Fibroblast of skin of right quadriceps (primary cell): ENCODE results near the gene CNN1.

ENCODE experiments used
- DNase-seq: peaks from one replicate; pipeline ENCODE4 v3.0.0-alpha.2; 2013

The CNN1 gene

DNA sequence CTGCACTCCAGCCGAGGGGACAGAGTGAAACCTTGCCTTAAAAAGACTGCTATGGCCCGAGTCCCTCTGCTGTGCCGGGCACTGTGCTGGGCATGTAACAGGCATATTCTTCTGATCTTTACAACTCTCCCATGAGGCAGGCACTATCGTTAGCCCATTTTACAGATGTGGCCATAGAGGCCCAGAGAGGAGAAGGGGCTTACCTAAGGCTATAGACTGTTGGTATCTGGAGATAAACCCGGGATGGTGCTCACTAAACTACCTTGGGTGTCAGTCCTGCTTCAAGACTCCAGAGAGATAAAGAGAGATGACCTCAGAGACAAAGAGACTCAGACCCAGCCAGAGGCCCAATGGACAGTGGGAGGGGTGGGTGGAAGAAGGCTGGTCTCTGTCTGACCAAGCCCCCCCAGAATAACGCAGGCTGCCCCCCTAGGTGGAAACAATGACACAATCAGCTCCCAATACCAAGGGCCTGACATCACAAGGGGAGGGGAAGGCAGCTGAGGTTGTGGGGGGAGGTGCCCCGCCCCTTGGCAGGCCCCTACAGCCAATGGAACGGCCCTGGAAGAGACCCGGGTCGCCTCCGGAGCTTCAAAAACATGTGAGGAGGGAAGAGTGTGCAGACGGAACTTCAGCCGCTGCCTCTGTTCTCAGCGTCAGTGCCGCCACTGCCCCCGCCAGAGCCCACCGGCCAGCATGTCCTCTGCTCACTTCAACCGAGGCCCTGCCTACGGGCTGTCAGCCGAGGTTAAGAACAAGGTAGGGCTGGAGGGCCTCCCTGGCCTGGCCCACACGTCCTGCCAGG, at the start of gene CNN1:
Gene CNN1, plus strand, starts transcription at position 620 of the 805 bp plus-strand sequence. Its CDS starts 77 bp downstream, at position 697.
- peak; percentile 94 for DNase-seq

DNA sequence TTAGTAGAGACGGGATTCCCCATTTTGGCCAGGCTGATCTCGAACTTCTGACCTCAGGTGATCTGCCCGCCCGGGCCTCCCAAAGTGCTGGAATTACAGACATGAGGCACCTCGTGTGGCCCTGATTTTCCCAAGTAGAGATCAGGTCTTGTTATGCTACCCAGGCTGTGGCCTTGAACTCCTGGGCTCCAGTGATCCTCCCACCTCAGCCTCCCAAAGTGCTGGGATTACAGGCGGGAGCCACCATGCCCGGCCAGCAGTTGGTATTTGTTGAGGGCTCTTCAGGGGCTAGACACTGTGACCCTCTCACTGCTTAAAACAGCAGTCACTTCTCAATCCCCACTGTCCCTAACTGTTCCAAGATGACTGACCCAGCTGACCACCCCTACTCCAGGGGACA, 49.3 kb upstream of the CNN1 start:
- no peak for DNase-seq

- DNase-seq: no peak
Measured at GRCh38 chr19:11494634-11495285, 43.9 kb upstream of the CNN1 start.

DNA sequence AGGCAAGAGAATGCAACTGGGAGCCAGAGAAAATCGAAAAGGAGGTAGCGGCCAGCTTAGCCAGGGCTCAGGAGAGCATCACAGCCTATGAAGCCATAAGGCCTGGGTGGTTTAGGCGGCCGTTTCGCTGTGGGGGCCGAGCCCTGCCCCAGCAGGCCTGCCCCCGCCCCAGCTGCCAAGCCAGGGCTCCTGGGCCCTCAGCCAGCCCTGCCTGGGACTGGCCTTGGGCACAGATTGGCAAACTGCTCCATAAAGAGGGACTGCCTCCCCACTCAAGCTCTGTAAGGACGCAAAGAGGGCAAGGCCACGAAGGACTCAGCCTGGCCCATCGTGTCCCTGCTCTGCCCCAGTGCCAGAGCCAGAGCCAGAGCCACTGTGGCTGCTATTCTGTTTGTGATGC, 43.2 kb upstream of the CNN1 start:
- DNase-seq: no peak

GRCh38 chr19:11495885-11496284, 42.8 kb upstream of the CNN1 start:
- DNase-seq: no peak

DNA sequence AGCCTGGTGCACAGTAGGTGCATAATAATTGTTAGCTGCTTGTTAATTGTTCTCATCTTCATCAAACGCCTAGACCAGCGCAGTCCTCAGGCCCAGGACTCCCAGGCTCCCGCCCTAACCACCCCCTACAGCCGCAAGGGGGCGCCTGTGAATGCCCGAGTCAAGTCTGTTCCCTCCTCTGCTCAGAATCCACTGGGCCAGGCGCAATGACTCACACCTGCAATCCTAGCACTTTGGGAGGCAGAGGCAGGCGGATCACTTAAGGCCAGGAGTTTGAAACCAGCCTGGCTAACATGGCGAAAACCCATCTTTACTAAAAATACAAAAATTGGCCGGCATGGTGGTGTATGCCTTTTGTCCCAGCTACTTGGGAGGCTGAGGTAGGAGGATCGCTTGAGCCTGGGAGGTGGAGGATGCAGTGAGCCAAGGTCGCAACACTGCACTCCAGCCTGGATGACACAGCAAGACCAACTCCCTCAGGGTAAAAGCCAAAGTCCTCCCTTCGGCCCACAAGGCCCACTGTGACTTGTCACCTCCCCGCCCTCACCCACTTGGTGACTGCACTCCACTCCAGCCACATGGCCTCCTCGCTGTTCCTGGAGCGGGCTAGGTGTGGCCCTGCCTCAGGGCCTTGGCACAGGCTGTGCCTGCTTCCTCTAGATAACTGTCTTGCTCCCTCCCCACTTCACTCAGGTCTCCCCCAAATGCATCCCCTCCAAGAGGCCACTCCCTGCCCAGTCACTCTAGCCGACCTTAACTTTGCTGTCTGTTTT, 42.1 kb upstream of the CNN1 start:
- DNase-seq: peak; percentile 84

- DNase-seq: no peak
Measured at GRCh38 chr19:11499220-11499726, 39.4 kb upstream of the CNN1 start.

- DNase-seq: no peak
Measured at GRCh38 chr19:11499890-11500420, 38.7 kb upstream of the CNN1 start.

- no peak for DNase-seq
Measured at GRCh38 chr19:11504502-11505031, 34.1 kb upstream of the CNN1 start.

DNA sequence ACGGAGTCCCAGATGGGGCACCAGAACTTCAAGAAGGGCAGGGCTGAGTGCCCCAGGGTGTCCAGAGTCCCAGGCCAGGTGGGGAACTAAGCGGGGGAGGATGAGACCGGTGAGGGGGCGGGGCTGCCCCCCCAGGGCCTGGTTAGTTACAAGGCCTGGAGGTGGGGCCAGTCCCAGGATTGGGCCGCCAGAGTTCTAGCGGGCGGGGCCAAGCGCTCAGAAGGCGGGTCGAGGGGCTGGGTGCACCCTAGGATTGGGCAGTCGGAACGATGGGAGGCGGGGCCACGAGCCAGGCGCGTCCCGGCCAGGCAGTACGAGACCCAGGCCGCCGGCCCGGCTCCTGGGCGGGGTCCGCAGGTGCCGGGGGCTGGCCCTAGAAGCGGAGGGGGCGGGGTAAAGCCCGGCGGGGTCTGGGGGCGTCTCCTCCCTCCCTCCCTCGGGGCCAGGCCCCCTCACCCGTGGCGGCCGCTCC, 33.6 kb upstream of the CNN1 start:
- peak; percentile 93 for DNase-seq

GRCh38 chr19:11505504-11506100, 33.0 kb upstream of the CNN1 start, which contains the start of gene ZNF653:
Gene ZNF653 (minus strand): TSS chr19:11505839. CDS start chr19:11505786, 53 bp downstream.
- peak; percentile 95 for DNase-seq

GRCh38 chr19:11506101-11506555, 32.5 kb upstream of the CNN1 start:
- no peak for DNase-seq

DNA sequence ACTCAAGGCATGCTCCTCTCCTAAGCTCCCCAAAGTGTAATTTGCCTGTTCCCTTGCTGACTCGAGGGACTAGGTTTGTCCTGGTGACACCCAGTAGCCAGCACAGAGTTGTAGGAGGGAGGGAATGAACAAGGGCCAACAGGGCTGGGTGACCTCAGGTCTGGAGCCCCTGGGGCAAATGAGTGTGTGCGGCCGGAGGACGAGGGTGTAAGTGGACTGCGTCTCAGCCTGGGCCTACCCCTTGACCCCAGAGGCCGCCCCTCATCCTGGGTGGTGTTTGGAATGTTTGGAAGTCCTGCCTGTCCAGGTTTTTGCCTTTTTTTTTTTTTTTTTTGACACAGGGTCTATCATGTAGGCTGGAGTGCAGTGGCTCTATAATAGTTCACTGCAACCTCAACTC, 31.7 kb upstream of the CNN1 start:
- DNase-seq: no peak

GRCh38 chr19:11507370-11508078, 31.1 kb upstream of the CNN1 start:
- no peak for DNase-seq

DNA sequence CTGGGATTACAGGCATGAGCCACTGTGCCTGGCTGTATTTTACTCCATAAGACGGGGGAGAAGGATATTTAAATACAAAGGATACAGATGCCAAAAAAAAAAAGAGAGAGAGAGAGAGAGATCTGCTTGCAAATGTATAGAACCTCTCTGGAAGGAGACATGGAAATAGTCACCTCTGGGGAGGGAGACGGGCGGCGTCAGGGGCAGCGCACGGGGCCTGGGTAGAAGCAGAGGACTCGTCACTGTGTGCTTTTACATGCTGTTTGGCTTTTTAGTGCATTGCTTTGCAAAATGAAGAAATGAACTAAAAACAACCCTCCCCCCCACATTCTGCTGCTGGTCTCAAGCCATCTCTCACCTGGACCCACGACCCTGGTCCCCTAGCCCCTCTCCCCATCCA, 28.2 kb upstream of the CNN1 start:
- no peak for DNase-seq

DNA sequence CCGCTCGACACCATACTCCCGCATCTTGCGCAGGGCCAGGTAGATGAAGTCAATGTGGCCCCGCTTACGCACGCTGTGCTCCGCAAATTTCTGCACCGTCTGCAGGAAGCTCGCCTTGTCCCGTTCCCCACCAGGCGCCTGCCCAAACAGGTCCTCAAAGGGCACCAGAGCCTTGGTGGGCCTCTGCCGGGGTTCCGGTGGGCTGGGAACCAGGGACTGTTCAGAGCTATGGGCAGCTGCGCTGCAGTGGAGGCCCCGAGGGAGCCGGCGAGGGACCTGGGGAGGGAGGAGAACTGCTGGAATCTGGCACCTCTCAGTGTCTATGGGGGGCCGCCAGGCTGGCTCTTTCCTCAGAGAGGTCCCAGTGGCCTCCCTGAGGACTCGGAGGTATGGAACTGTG, 24.7 kb upstream of the CNN1 start:
- DNase-seq: no peak

DNA sequence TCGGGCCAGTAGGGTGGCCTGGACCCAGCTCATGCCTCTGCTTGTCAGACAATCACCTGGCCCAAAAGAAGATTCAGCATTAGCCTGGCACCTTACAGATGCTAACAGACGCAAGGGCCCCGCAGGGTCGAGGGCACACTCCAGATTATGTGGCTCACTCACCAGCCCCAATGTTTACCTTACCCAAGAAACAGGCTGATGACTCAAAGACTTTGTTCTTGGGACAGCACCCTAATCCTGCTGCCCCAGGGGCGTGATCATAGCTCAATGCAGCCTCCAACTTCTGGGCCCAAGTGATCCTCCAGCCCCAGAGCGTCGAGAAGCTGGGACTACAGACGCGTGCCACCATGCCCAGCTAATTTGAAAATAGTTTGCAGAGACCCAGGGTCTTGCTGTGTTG, 19.5 kb upstream of the CNN1 start:
- no peak for DNase-seq

GRCh38 chr19:11528551-11529341, 9.9 kb upstream of the CNN1 start, which contains the start of gene ECSIT:
Gene ECSIT (minus strand): TSS chr19:11529134. CDS start chr19:11519170, 9,964 bp downstream.
- peak; percentile 99 for DNase-seq

DNA sequence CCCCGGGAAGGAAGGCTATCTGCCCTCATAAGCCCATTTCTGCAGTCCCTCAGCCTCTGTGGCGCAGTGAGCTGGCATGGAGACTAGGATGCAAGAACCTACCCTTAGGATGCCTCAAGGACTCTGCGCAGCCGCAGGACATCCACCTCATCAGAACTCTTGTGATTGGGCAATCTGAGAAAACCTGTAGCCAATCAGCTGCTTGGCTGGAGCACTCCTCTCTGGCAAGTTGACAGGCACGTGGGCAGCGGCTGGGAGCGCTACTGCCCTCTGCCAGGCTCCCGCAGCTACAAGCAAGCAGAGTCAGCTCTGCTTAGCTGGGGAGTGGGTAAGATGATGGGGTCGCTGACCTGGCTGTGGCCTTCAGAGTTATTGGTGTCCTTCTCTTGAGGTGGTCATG, 8.2 kb upstream of the CNN1 start:
- peak; percentile 77 for DNase-seq

- DNase-seq: no peak
Measured at GRCh38 chr19:11534538-11534937, 4.1 kb upstream of the CNN1 start.
